Right ventricle myocardium inferior (tissue), 1 donor: ENCODE measurements around the gene RELA. TPM values are rescaled to one million over a fixed set of nuclear protein-coding genes. Genes with fewer than 3 reads are reported as not detected.
"Not testable (repeated sequence)": the region's sequence is repeated elsewhere in the genome, so short reads cannot be mapped to it uniquely, and the experiment has no call there.

ENCODE experiments used
- ATAC-seq: fragments of 200-7000 bp; cut with Tn5 transposase; one replicate; pipeline ENCODE4 v1.9.1; 2020; ENCODE audit warnings: mild to moderate bottlenecking, moderate library complexity
- DNase-seq: peaks from one replicate; pipeline ENCODE4 v3.0.0; 2021; ENCODE audit errors: missing footprints
- intact Hi-C: fragments of 100-400 bp; cut with DNase I; formaldehyde crosslinking; loops from one replicate; pipeline ENCODE4 v1.11.0; 2022
- total RNA-seq: library from RNA; stranded (reverse); fragmentation: NEBNext Ultra II Directional; extraction: Animal tissue kit (Norgen Biotek cat#: 25700); gene quantifications from one replicate; pipeline ENCODE4 v1.2.1, GENCODE V29; 2021
- donor health status: DM: no; HTN: yes; CAD: no; lungs with severe emphysema.

RELA gene
- total RNA-seq, 1 donor from 2014 or later = 36.7 TPM

GRCh38 chr11:65683480-65683879 is 20.8 kb upstream of the RELA start:
- ATAC-seq, DNase-seq, intact Hi-C loops: not testable (repeated sequence)

GRCh38 chr11:65680192-65680743 is 17.6 kb upstream of the RELA start:
- intact Hi-C loops = no loop called here
- DNase-seq = no peak
- no peak for ATAC-seq

GRCh38 chr11:65672982-65673381 is 10.3 kb upstream of the RELA start:
- intact Hi-C loops = no loop called here
- no peak for ATAC-seq
- DNase-seq = no peak

GRCh38 chr11:65672180-65672860 is 9.6 kb upstream of the RELA start:
- no peak for ATAC-seq
- intact Hi-C loops = no loop called here
- no peak for DNase-seq

GRCh38 chr11:65663639-65664200 is 1.0 kb upstream of the RELA start:
- DNase-seq = no peak
- ATAC-seq = peak; percentile 68
- intact Hi-C loops = loop anchor here (1.0 to 5.0 kb wide), 3 partner anchors 25 to 49 kb away; partner anchors contain the start of genes KAT5, MAP3K11, PCNX3 and SIPA1

GRCh38 chr11:65662247-65662798 is 393 bp downstream of the RELA start:
- no peak for DNase-seq
- intact Hi-C loops = loop anchor here (2.0 to 5.0 kb wide), 2 partner anchors 48 to 50 kb away; partner anchors contain the start of genes KAT5, MAP3K11 and PCNX3
- no peak for ATAC-seq

GRCh38 chr11:65661599-65662246 is 993 bp downstream of the RELA start:
- ATAC-seq = no peak
- no peak for DNase-seq
- intact Hi-C loops = loop anchor here (2.0 to 5.0 kb wide), 2 partner anchors 47 to 51 kb away; partner anchors contain the start of genes KAT5, MAP3K11 and PCNX3

- ATAC-seq, DNase-seq: not testable (repeated sequence)
- intact Hi-C loops = loop anchor here (5.0 kb wide), 1 partner anchor 51 kb away; the partner anchor contains the start of gene KAT5
Observed at GRCh38 chr11:65660908-65661307, 1.8 kb downstream of the RELA start.

GRCh38 chr11:65660038-65660437 is 2.7 kb downstream of the RELA start:
- ATAC-seq = no peak
- intact Hi-C loops = loop anchor here (5.0 kb wide), 1 partner anchor 52 kb away; the partner anchor contains the start of gene KAT5
- no peak for DNase-seq

- no peak for ATAC-seq
- intact Hi-C loops = no loop called here
- DNase-seq = no peak
Observed at GRCh38 chr11:65658174-65659021, 4.3 kb downstream of the RELA start.

GRCh38 chr11:65657426-65657825 is 5.3 kb downstream of the RELA start:
- DNase-seq (no peak), ATAC-seq (no peak)
- intact Hi-C loops = no loop called here

GRCh38 chr11:65655570-65656332 is 7.0 kb downstream of the RELA start:
- ATAC-seq (no peak), DNase-seq (no peak)
- intact Hi-C loops = no loop called here

GRCh38 chr11:65654375-65655349 is 8.1 kb downstream of the RELA start:
- DNase-seq = no peak
- intact Hi-C loops = loop anchor here (5.0 kb wide), 2 partner anchors 82 to 203 kb away; partner anchors contain the start of genes CFL1, FAM89B and ZNRD2
- ATAC-seq = no peak

GRCh38 chr11:65653229-65654225 is 9.2 kb downstream of the RELA start:
- no peak for ATAC-seq
- no peak for DNase-seq
- intact Hi-C loops = loop anchor here (2.0 to 5.0 kb wide), 3 partner anchors 39 to 204 kb away; partner anchors contain the start of genes CFL1, FAM89B, MAP3K11 and PCNX3
